Measurements from ENCODE around the gene ACSBG1.

ACSBG1 gene

GRCh38 chr15:78263351-78263781 is 29.0 kb upstream of the ACSBG1 start:
- peak; percentile 50 for DNase-seq (ENCODE audit: low spot score)
- no peak for TF ChIP-seq CTCF (IDR thresholded peaks at IDR 0.05; ENCODE audit: extremely low read depth, missing control alignments)

DNA sequence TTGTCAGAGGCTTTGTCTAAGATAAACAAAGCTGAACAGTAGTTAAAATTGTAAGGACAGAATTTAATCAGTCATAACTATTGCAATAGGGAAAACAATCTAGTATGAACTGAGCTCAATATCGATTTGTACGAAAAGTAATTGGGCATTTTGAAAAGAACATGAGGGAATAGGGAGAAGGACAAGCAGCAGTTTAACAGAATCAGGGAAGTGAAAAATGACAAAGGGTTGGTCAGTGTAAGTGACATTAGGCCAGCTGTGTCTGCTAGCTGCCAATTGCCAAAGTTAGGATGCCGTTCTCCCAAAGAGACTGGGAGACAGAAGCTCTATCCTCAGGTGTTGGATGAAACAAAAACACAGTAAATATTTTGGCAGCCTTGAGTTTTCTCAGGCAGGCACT is 26.7 kb upstream of the ACSBG1 start:
- no peak for DNase-seq (ENCODE audit: low spot score)
- no peak for TF ChIP-seq CTCF (IDR thresholded peaks at IDR 0.05; ENCODE audit: extremely low read depth, missing control alignments)

DNA sequence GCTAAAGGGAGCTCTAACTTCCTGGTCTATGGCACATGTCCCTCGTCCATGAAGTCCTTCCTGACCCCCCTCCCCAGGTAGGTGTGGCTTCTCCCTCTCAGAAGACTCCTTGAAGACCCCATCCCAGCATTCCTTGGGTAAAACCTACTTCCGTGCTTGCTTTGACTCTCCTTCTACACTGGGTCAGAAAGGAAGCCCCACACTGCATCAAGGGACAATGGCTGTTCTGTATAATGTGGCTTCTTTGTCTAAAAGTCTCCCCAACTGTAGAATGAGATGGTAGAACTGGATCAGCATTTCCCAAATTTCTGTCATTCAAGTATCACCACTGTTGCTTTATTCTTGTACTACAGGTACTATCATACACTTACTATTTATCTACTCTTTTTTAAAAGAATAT is 26.1 kb upstream of the ACSBG1 start:
- TF ChIP-seq CTCF (IDR thresholded peaks at IDR 0.05; ENCODE audit: extremely low read depth, missing control alignments): no peak
- DNase-seq (ENCODE audit: low spot score): no peak

DNA sequence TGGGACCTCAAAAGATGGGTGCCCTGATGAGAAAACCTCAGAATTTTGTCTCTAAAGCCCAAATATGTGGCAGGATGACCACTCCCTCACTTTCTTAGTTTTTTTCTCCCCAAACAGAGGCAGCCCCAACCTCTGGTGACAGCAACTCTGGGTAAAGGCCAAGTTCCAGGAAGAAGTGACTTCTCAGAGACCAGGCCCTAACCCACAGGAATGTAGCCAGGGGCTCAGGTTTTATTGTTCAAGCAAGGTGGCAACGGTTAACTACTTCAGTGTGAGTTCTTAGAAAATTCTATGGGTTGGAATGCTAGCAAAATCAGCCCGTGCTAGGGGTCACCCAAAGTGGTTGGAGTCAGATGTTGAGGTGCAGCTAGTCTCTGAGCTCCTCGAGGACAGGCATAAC is 24.9 kb upstream of the ACSBG1 start:
- no peak for DNase-seq (ENCODE audit: low spot score)
- no peak for TF ChIP-seq CTCF (IDR thresholded peaks at IDR 0.05; ENCODE audit: extremely low read depth, missing control alignments)

DNA sequence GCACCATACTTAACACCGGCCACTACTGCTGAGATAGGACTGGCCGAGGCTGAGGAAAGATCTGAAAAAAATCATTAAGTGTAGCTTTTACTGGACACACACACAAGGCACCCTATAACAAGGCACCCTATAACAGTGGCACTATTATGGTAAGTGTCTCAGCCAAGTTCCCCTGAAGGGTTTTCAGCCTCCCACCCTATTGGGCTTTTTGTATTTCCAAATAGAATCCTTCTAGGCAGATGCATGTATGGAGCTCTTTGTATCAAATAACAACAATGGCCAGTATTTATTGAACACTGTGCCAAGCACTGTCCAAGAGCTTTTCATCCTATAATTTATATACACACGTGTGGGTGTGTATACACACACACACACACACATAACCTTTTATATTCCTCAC is 23.3 kb upstream of the ACSBG1 start:
- no peak for DNase-seq (ENCODE audit: low spot score)

DNA sequence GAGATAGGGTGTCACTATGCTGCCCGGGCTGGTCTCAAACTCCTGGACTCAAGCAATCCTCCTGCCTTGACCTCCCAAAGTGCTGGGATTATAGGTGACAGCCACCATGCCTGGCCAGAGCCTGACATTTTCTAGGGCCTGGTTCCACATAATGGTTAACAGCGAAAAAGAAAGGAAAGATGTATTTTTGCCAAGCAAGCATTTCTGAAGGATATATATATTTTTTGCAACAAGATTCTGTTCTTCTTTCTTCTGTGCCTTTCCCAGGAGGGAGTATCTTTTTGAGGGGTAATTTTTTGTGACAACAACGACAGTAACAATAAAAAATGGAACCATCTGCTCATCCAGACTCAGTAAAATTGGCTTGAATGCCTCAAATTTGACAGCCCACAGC is 21.7 kb upstream of the ACSBG1 start:
- no peak for DNase-seq (ENCODE audit: low spot score)
- no peak for TF ChIP-seq CTCF (IDR thresholded peaks at IDR 0.05; ENCODE audit: extremely low read depth, missing control alignments)

More for the DNA sequence above, 23.3 kb upstream of the ACSBG1 start:
- no peak for TF ChIP-seq CTCF (IDR thresholded peaks at IDR 0.05; ENCODE audit: extremely low read depth, missing control alignments)

GRCh38 chr15:78255421-78256043 is 21.2 kb upstream of the ACSBG1 start:
- TF ChIP-seq CTCF (IDR thresholded peaks at IDR 0.05; ENCODE audit: extremely low read depth, missing control alignments): no peak
- no peak for DNase-seq (ENCODE audit: low spot score)

Measured in GM20000 (cell line).